NCI-H460 (cell line): ENCODE results near the gene POM121. TPM values are rescaled to one million over a fixed set of nuclear protein-coding genes. Genes with fewer than 3 reads are reported as not detected.
"Not testable (repeated sequence)": the region's sequence is repeated elsewhere in the genome, so short reads cannot be mapped to it uniquely, and the experiment has no call there.

ENCODE experiments used
- DNase-seq: peaks from one replicate; pipeline ENCODE4 v3.0.0-alpha.2; 2016; ENCODE audit warnings: low read depth; ENCODE audit errors: extremely low read depth
- small RNA-seq, 2 experiments: library from RNA; depleted of rRNA; stranded (forward); fragments of <200 nt; gene quantifications; one replicate each; pipeline ENCODE3, GENCODE V24; 2014
- total RNA-seq: library from RNA; depleted of rRNA; stranded (reverse); fragments of >200 nt; shearing (Covaris generic); gene quantifications from 2 replicates; pipeline ENCODE4 v1.2.3, GENCODE V29; 2014; rRNA removed

The POM121 gene
- total RNA-seq, 1 experiment from 2014 or later, result 8.5 TPM

DNA sequence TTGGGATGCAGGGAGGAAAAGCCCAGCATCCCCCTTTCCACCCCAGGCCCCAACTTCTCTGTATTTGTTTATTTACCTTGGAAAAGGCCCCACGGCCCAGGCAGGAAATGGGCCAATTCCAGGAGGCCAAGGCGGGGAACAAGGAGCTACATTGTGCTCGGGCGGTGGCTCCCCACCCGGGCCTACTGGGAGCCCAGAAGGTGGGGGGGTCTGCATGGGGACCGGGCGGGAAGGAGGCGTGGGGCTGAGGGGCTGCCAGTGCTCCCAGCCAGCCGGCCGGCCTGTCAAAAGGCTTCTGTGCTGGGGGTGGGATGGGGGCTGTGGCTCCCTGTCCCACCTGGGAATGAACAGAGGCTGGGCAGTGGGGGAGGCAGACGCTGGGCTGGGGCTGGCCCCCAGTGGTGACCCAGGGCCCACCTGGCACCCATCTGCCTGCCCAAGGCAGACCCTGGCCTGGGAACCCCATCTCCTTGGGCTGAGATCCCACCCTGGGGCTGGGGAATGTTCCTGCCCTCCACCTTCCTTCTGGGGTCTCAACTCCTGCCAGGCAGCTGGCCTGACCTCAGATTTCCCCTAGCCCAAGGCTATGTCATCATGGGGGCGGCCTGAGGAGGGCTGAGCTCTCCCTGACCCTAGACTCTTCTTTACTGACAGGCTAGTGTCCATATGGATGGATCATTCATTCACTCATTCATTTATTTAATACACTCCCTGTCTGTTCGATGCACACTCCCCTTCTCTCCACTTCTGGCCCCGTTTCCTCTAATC, 65.4 kb downstream of the POM121 start:
- not testable (repeated sequence) for DNase-seq

DNA sequence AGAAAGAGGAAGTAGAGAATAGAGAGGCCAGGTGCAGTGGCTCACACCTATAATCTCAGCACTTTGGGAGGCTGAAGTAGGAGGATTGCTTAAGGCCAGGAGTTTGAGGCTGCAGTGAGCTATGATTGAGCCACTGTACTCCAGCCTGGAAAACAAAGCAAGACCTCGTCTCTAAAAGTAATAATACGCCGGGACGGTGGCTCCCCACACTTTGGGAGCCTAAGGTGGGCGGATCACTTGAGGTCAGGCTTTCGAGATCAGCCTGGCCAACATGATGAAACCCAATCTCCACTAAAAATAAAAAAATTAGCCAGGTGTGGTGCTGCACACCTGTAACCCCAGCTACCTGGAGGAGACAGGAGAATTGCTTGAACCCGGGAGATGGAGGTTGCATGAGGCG, 70.6 kb downstream of the POM121 start:
- DNase-seq, result not testable (repeated sequence)

DNA sequence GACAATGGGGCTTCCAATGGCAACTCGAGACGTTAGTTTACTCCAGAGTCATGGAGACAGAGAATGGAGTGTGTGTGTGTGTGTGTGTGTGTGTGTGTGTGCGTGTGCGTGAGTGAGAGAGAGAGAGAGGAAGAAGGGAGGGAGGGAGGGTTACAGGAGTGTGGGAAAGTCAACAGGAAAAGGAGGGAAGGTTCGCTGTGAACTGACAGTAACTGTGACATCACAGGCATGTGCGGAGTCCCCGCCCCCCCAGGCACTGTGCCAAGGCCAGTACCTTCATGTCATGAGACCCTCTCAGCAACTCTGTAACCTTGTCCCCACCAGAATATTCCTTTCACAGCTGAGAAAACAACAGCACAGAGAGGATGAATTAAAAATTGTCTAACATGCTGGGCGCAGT, 72.6 kb downstream of the POM121 start:
- not testable (repeated sequence) for DNase-seq

DNA sequence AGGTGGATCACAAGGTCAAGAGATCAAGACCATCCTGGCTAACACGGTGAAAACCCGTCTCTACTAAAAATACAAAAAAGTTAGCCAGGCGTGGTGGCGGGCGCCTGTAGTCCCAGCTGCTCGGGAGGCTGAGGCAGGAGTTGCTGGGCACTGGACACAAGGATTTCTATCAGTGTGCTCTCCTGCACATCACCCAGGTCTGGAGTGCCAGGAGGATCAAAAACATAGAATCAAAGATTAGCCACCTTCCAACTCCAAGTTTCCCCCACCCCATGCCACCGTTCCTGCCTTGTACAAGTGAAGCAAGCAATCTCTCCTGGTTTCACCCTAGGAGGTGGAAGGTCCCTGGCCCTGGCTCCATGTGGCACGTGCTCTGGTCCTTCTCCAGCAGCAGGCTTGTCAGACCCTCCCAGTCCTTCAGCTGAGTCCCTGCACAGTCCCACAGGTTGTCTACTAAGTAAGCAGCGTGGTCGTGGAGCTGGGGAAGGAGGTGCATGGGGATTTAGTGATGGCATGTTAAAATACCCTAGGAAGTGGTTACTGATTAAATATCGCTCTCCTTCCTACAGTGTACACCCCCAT, 73.1 kb downstream of the POM121 start:
- not testable (repeated sequence) for DNase-seq

Small RNA genes lying within 50 kb of the gene (small RNA-seq; reads per million reads assigned to genes)
- 0 reads per million in 2 experiments for gene RF00019

Other genes with a start within 250 kb of the POM121 start
- 0.89 and 1.2 TPM in 2 replicates for gene TYW1B, start 96.9 kb upstream of the POM121 start, total RNA-seq
- 0.12 TPM in 1 of 2 replicates, not detected in the other for gene TRIM74, start 44.4 kb downstream of the POM121 start, total RNA-seq
- gene SPDYE8, start 104.7 kb downstream of the POM121 start, total RNA-seq, result 0.46 and 0.52 TPM in 2 replicates
- 0.54 and 0.55 TPM in 2 replicates for gene SPDYE11, start 132.8 kb downstream of the POM121 start, total RNA-seq
- 0.54 and 0.55 TPM in 2 replicates for gene SPDYE9, start 160.9 kb downstream of the POM121 start, total RNA-seq